ENCODE results near the gene SPECC1L.

DNA sequence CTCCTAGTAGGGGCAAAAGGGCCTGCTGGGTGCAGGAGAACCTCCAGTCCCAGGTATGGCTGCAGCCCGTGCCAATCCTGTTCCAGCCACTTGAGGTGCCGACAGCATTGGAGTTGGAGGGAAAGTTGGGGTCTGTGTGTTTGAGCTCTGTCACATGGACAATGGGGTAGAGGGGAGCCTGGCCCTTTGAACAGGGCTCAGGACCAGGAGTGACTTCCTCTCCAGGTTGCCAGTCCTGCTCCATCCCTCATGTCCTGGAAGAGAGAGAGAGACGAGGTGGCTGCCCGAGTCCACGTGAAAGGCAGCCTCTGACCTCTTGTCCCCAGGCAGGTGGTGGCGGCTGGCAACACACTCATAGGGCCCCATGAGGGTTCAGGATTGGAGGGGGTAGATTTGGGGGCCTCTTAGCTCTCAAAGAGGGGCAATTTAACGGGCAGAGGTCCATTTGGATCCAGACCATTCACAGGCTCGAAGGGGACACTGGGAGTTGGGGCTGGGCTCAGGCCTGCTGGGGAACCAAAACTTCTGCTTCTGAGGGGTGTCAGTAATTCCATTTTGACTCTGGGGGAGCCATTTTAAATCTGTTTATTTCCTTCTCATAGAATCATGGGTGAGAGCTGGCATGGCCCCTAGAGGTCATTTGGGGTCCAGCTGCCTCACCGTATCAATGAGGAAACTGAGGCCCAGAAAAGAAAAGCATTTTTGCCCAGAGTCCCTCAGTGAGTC is 160.8 kb downstream of the SPECC1L start:
- TF ChIP-seq EZH2phosphoT487 (IDR thresholded peaks at IDR 0.05; ENCODE audit: borderline replicate concordance): no peak
- TF ChIP-seq, protein P1, sequence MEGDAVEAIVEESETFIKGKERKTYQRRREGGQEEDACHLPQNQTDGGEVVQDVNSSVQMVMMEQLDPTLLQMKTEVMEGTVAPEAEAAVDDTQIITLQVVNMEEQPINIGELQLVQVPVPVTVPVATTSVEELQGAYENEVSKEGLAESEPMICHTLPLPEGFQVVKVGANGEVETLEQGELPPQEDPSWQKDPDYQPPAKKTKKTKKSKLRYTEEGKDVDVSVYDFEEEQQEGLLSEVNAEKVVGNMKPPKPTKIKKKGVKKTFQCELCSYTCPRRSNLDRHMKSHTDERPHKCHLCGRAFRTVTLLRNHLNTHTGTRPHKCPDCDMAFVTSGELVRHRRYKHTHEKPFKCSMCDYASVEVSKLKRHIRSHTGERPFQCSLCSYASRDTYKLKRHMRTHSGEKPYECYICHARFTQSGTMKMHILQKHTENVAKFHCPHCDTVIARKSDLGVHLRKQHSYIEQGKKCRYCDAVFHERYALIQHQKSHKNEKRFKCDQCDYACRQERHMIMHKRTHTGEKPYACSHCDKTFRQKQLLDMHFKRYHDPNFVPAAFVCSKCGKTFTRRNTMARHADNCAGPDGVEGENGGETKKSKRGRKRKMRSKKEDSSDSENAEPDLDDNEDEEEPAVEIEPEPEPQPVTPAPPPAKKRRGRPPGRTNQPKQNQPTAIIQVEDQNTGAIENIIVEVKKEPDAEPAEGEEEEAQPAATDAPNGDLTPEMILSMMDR (conservative IDR thresholded peaks at IDR 0.05; ENCODE audit: low read length): no peak; the same call in 1 of the 2 replicates

Data from Loucy (cell line).